GM12865 (cell line): ENCODE data around the gene ISG20.
"Not testable (repeated sequence)": the region's sequence is repeated elsewhere in the genome, so short reads cannot be mapped to it uniquely, and the experiment has no call there.

ENCODE experiments used
- DNase-seq: peaks from one replicate; pipeline ENCODE4 v3.0.0; 2010; ENCODE audit warnings: low read depth
- H3K4me3 ChIP-seq: 2 replicates; pipeline ENCODE4 v1.5.1; 2011; ENCODE audit warnings: mild to moderate bottlenecking, low read depth, low read length, control low read depth
- CTCF ChIP-seq: IDR thresholded peaks from 2 replicates; pipeline ENCODE4 v1.5.1; 2011; ENCODE audit warnings: low read length, control low read depth, low read depth, inconsistent platforms; ENCODE audit not compliant: insufficient read depth; ENCODE audit errors: missing control alignments

ISG20 gene

DNA sequence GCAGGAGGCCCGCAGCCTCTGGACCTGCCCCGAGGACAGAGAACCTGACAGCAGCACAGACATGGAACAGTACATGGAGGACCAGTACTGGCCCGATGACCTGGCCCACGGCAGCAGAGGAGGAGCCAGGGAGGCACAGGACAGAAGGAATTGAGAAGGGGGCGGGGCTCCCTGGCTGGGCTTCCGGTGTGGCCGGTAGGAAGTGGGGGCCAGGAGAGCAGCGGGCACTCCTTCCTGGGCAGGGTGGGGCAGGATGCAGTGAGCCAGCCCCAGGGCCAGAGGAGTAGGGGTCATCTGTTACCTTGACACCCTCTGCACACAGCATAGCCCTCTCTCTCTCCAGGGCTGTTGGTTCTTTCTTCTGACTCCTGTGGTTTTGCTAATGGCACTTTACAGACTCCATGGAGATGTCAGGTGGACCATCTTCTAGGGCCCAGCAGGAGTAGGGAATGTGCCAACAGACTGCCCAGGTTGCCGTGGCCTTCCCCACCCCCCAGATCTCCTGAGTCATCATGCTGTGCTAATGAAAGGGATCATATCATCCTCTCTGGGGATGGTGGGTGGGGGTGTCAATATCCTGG is 8.6 kb upstream of the ISG20 start:
- TF ChIP-seq CTCF, result no peak
- peak; percentile 52 for DNase-seq
- no peak overlapping the region for H3K4me3 ChIP-seq

GRCh38 chr15:88630798-88631463 is 7.9 kb upstream of the ISG20 start:
- DNase-seq, result no peak
- H3K4me3 ChIP-seq, result no peak overlapping the region
- TF ChIP-seq CTCF, result no peak

DNA sequence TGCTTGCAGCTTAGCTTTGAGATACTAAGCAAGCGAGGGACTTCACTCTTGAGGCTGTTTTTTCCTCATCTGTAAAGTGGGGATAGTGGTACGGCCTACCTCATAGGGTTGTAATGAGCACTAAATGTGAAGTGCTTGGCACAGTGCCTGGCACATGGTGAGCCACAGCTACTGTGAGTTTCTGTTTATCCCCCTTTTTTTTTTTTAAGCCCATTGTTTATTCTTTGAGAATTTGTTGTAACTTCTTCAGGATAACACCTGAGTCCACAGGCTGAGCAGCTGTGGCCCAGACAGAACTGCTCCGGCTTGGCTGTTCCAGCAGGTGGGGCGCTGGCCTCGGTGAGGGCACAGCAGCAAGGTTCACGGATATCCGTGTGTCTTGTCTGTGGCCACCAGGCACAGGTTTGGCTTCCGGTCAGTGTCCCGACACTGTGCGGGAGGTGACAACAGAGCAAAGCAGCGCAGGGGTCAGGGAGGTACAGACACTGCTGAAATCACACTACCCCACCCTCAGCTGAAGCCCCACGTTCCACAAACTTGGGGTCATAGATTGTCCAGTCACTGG is 7.3 kb upstream of the ISG20 start:
- H3K4me3 ChIP-seq, result no peak overlapping the region
- no peak for TF ChIP-seq CTCF
- DNase-seq, result no peak

GRCh38 chr15:88632797-88633196 is 6.0 kb upstream of the ISG20 start:
- not testable (repeated sequence) for DNase-seq, H3K4me3 ChIP-seq

DNA sequence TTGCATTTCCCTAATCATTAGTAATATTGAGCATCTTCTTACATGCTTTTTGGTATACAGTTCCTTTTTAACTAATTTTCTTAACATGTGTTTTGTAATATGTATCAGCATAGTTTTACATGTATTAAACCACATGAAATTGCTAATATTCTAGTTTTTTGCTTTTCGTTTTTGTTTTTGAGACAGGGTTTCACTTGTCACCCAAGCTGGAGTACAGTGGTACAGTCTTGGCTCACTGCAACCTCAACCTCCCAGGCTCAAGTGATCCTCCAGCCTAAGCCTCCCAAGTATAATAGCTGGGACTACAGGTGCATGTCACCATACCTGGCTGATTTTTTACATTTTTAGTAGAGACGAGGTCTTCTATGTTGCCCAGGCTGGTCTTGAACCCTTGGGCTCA is 4.4 kb upstream of the ISG20 start:
- TF ChIP-seq CTCF, result no peak
- no peak overlapping the region for H3K4me3 ChIP-seq
- peak; percentile 57 for DNase-seq

DNA sequence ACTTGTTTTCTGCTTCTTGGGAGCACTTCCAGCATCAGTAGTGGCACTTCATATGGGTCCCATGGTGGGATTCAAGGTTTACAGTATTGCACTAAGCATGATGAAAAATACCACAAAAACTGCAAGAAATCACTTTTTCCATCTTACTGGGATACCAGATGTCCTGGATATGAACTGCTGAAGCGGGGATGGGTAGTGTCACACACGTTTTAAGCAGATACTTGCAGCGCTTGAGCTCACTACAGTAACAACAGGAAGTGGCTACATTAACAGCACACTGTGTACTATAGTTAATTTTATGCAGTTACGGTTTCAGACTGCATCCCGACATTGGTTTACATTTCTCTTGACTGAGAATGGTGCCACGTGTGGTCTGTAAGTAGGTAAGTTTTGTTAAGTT is 3.5 kb upstream of the ISG20 start:
- no peak for TF ChIP-seq CTCF
- DNase-seq, result peak; percentile 87
- peak overlapping the region; percentile 20 for H3K4me3 ChIP-seq

DNA sequence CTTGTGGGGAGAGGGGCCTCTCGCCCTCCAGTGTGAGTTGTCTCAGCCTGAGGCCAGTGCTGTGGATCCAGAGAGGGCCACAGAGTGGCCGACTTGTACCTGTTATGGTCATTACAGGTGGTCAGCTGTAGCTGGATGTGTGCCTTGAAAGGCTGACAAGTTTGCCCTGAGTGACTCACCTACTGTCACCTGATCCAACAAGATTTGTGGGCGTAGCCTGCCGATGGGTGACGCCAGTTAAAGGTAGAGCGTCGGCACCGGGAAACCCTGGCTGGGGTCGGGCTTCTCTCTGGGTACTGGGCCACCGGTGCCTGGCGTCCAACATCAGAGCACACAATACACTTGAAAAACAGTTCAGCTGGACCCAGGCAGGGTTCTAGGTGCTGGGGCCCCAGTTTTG is 2.8 kb upstream of the ISG20 start:
- no peak for TF ChIP-seq CTCF
- peak overlapping the region; percentile 20 for H3K4me3 ChIP-seq
- no peak for DNase-seq
